Fibroblast of lung (primary cell): Measurements from ENCODE around the gene PCBD1. TPM values are rescaled to one million over a fixed set of nuclear protein-coding genes. Genes with fewer than 3 reads are reported as not detected.
"Not testable (repeated sequence)": the region's sequence is repeated elsewhere in the genome, so short reads cannot be mapped to it uniquely, and the experiment has no call there.

ENCODE experiments used
- DNase-seq, 2 donors: peaks; one replicate each; pipeline versions ENCODE4 v3.0.0 to v3.0.0-alpha.2; 2010; ENCODE audit warnings: low read depth in 2 of 2
- H2AFZ ChIP-seq: 2 replicates; pipeline ENCODE4 v1.5.1; 2012; ENCODE audit warnings: low read length, control low read depth, inconsistent platforms
- H3K27ac ChIP-seq: 2 replicates; pipeline ENCODE4 v1.5.1; 2011; ENCODE audit warnings: low read length, control low read depth; ENCODE audit not compliant: insufficient read depth
- H3K27me3 ChIP-seq: 2 replicates; pipeline ENCODE4 v1.5.1; 2011; ENCODE audit warnings: mild to moderate bottlenecking, low read length; ENCODE audit not compliant: control insufficient read depth, insufficient read depth
- H3K36me3 ChIP-seq: 2 replicates; pipeline ENCODE4 v1.5.1; 2011; ENCODE audit warnings: low read length; ENCODE audit not compliant: control insufficient read depth, insufficient read depth
- H3K4me1 ChIP-seq: 2 replicates; pipeline ENCODE4 v1.5.1; 2011; ENCODE audit warnings: low read length; ENCODE audit not compliant: control insufficient read depth, insufficient read depth; ENCODE audit errors: extremely low read depth
- H3K4me2 ChIP-seq: 2 replicates; pipeline ENCODE4 v1.5.1; 2011; ENCODE audit warnings: low read length, control low read depth; ENCODE audit not compliant: insufficient read depth; ENCODE audit errors: extremely low read depth
- H3K4me3 ChIP-seq, 4 experiments: fragments of 200-600 bp in 1 of 4; sonication (generic) in 1 of 4; replicated peaks in 1 of 4; 2 replicates each; pipeline ENCODE4 v1.5.1; 2011 to 2016; ENCODE audit warnings: low read length in 4 of 4, low read depth in 3 of 4, mild to moderate bottlenecking in 3 of 4, control low read depth in 2 of 4, inconsistent platforms in 1 of 4, mixed read lengths in 1 of 4; ENCODE audit not compliant: insufficient read depth in 1 of 4; ENCODE audit errors: control extremely low read depth in 1 of 4
- H3K79me2 ChIP-seq: 2 replicates; pipeline ENCODE4 v1.5.1; 2012; ENCODE audit warnings: mild to moderate bottlenecking, low read length, inconsistent platforms; ENCODE audit not compliant: control insufficient read depth, insufficient read depth
- H3K9ac ChIP-seq: 2 replicates; pipeline ENCODE4 v1.5.1; 2011; ENCODE audit warnings: mild to moderate bottlenecking, low read length, control low read depth; ENCODE audit not compliant: insufficient read depth
- H3K9me3 ChIP-seq: 2 replicates; pipeline ENCODE4 v1.5.1; 2012; ENCODE audit warnings: low read depth, low read length; ENCODE audit not compliant: control insufficient read depth, insufficient read depth
- H4K20me1 ChIP-seq: 2 replicates; pipeline ENCODE4 v1.5.1; 2011; ENCODE audit warnings: low read length; ENCODE audit not compliant: control insufficient read depth, insufficient read depth; ENCODE audit errors: extremely low read depth
- EZH2 ChIP-seq: IDR thresholded peaks from 2 replicates; pipeline ENCODE4 v1.5.1; 2012; ENCODE audit warnings: low read length, control low read depth, mild to moderate bottlenecking; ENCODE audit errors: missing control alignments
- polyA plus RNA-seq, 2 donors: library from polyadenylated mRNA; depleted of rRNA in 1 of 2; stranded (reverse) in 1 of 2; unstranded in 1 of 2; fragments of >200 nt; gene quantifications; 2 replicates each; pipeline ENCODE4 v1.2.1, GENCODE V29; 2011 to 2012; ENCODE audit warnings: missing spikeins in 1 of 2
- total RNA-seq: library from RNA; depleted of rRNA; stranded (reverse); fragments of >200 nt; gene quantifications from 2 replicates; pipeline ENCODE4 v1.2.1, GENCODE V29; 2014
- TF ChIP-seq, protein P1 (sequence below), 2 donors: IDR thresholded peaks in 1 of 2; conservative IDR thresholded peaks in 1 of 2; 1 replicate in 1 of 2; 2 replicates in 1 of 2; pipeline ENCODE4 v1.5.1; 2011 to 2012; ENCODE audit warnings: low read length in 2 of 2, control low read depth in 1 of 2, inconsistent platforms in 1 of 2, low read depth in 1 of 2, mild to moderate bottlenecking in 1 of 2

The PCBD1 gene
- total and polyA plus RNA-seq, 2 donors (not counting 1 experiment from before 2014, with no cell fraction given) = 31.2 to 46.6 TPM

DNA sequence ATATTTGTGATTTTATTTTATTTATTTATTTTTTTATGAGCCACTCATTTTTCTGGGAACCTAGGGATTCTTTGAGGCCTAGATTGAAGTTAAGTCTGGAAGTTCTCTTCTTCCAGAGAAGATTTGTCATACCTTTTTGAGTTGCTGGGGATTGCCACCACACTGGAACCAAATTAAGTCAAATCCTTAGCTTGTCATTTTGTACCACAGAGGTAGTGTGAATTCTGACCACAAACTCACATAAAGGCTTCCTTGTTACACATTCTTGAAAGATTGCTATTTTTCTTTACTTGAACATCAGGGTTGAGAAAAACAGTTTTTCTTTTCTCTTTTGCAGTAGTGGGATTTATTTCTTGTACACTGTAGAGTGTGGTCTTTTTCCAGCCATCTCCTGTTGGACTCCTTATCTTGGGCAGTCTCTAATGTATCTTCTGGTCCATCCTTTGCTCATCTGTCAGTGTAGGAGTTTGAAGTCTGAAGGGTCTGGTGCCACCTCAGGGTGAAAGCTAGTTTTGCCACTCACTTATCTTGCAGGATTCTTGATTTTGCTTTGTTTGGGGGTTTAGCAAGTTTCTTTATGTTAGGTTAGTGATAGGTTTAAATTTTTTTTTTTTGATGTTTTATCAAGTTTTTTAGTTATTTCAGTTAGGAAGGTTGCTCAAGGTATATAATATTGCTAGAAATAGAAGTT is 24.8 kb downstream of the PCBD1 start:
- Histone ChIP-seq H3K4me2 (no peak overlapping the region), H3K4me1 (no peaks in the 10 kb centered on the region), H3K9ac (no peak overlapping the region), H3K4me3 (no peak overlapping the region), H3K27me3 (no peaks in the 10 kb centered on the region), H4K20me1 (no peaks in the 10 kb centered on the region), H3K9me3 (no peaks in the 10 kb centered on the region), H2AFZ (no peak overlapping the region), H3K79me2 (no peaks in the 10 kb centered on the region), H3K36me3 (peaks cover 1% of the 10 kb centered on the region), H3K27ac (no peak overlapping the region)
- TF ChIP-seq EZH2 = no peak
- TF ChIP-seq, protein P1, sequence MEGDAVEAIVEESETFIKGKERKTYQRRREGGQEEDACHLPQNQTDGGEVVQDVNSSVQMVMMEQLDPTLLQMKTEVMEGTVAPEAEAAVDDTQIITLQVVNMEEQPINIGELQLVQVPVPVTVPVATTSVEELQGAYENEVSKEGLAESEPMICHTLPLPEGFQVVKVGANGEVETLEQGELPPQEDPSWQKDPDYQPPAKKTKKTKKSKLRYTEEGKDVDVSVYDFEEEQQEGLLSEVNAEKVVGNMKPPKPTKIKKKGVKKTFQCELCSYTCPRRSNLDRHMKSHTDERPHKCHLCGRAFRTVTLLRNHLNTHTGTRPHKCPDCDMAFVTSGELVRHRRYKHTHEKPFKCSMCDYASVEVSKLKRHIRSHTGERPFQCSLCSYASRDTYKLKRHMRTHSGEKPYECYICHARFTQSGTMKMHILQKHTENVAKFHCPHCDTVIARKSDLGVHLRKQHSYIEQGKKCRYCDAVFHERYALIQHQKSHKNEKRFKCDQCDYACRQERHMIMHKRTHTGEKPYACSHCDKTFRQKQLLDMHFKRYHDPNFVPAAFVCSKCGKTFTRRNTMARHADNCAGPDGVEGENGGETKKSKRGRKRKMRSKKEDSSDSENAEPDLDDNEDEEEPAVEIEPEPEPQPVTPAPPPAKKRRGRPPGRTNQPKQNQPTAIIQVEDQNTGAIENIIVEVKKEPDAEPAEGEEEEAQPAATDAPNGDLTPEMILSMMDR (conservative IDR thresholded peaks at IDR 0.05 in 1 of 2, IDR thresholded peaks at IDR 0.05 in 1 of 2; ENCODE audit: low read depth in 1 of 2, low read length in 2 of 2) = no peak
- DNase-seq = no peak

DNA sequence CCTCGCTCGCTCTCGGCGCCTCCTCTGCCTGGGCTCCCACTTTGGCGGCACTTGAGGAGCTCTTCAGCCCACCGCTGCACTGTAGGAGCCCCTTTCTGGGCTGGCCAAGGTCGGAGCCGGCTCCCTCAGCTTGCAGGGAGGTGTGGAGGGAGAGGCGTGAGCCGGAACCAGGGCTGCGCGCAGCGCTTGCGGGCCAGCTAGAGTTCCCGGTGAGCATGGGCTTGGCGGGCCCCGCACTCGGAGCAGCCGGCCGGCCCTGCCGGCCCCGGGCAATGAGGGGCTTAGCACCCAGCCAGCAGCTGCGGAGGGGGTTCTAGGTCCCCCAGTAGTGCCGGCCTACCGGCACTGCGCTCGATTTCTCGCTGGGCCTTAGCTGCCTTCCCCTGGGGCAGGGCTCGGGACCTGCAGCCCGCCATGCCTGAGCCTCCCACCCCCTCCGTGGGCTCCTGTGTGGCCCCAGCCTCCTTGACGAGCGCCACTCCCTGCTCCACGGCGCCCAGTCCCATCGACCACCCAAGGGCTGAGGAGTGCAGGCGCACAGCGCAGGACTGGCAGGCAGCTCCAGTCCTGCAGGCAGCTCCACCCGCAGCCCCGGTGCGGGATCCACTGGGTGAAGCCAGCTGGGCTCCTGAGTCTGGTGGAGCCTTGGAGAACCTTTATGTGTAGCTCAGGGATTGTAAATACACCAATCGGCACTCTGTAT is 26.7 kb downstream of the PCBD1 start:
- not testable (repeated sequence) for H3K27me3 ChIP-seq, H2AFZ ChIP-seq, H3K9me3 ChIP-seq, DNase-seq, H3K4me1 ChIP-seq, H3K79me2 ChIP-seq, H3K4me3 ChIP-seq, H3K27ac ChIP-seq, H3K4me2 ChIP-seq, H3K36me3 ChIP-seq, H4K20me1 ChIP-seq, H3K9ac ChIP-seq

DNA sequence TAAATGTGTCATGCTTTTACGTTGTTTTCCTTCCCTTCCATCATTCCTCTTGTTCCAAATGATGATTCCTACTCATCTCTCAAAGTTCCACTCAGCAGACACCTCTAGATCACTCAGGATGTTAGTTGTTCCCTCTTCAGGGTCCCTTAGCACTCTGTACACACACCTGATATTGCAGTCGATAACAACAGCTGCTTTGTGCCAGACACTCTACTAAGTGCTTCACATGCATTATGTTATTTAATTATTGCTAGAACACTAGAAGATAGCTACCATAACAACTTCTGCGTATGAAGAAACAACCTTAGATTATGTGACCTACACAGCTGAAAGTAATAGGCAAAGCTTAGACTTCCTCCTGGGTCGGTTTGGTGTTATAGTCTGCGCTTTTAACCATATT is 29.6 kb downstream of the PCBD1 start:
- Histone ChIP-seq H3K27me3 (no peaks in the 10 kb centered on the region), H3K4me1 (no peaks in the 10 kb centered on the region), H3K4me2 (no peak overlapping the region), H3K9me3 (no peaks in the 10 kb centered on the region), H2AFZ (no peak overlapping the region), H3K27ac (no peak overlapping the region), H4K20me1 (no peaks in the 10 kb centered on the region), H3K36me3 (peaks cover 1% of the 10 kb centered on the region), H3K9ac (no peak overlapping the region), H3K4me3 (no peak overlapping the region), H3K79me2 (no peaks in the 10 kb centered on the region)
- no peak for TF ChIP-seq EZH2
- TF ChIP-seq, protein P1 (conservative IDR thresholded peaks at IDR 0.05 in 1 of 2, IDR thresholded peaks at IDR 0.05 in 1 of 2; ENCODE audit: low read depth in 1 of 2, low read length in 2 of 2) = no peak
- DNase-seq = no peak
